ENCODE results near the gene GGT5.
A peak's percentile ranks its signal among the peaks of the same experiment; 100 is the strongest.
"Not testable (repeated sequence)": the region's sequence is repeated elsewhere in the genome, so short reads cannot be mapped to it uniquely, and the experiment has no call there.

Gene GGT5

GRCh38 chr22:24282401-24282800 is 37.5 kb upstream of the GGT5 start:
- Histone ChIP-seq H3K4me3 (ENCODE audit: low read depth in 1 of 2, low read length in 2 of 2) (no peak overlapping the region), H3K9me3 (ENCODE audit: control insufficient read depth in 1 of 2, low read length in 2 of 2) (no peaks in the 10 kb centered on the region), H3K36me3 (ENCODE audit: control insufficient read depth in 1 of 2, insufficient read depth in 2 of 2, low read length in 2 of 2) (no peaks in the 10 kb centered on the region), H3K27ac (ENCODE audit: low read depth, low read length) (no peak overlapping the region), H3K27me3 (ENCODE audit: control insufficient read depth in 1 of 2, insufficient read depth in 2 of 2, low read length in 2 of 2) (no peaks in the 10 kb centered on the region), H3K9ac (ENCODE audit: low read depth in 1 of 2, low read length in 2 of 2) (no peak overlapping the region), H3K4me1 (ENCODE audit: control insufficient read depth in 1 of 2, insufficient read depth in 2 of 2, low read length in 2 of 2) (peaks cover 18 to 19% of the 10 kb centered on the region in 2 donors)

- not testable (repeated sequence) for H3K36me3 ChIP-seq (ENCODE audit: control insufficient read depth in 1 of 2, insufficient read depth in 2 of 2, low read length in 2 of 2); H3K9ac ChIP-seq (ENCODE audit: low read depth in 1 of 2, low read length in 2 of 2); H3K27ac ChIP-seq (ENCODE audit: low read depth, low read length); H3K9me3 ChIP-seq (ENCODE audit: control insufficient read depth in 1 of 2, low read length in 2 of 2); H3K4me3 ChIP-seq (ENCODE audit: low read depth in 1 of 2, low read length in 2 of 2); H3K27me3 ChIP-seq (ENCODE audit: control insufficient read depth in 1 of 2, insufficient read depth in 2 of 2, low read length in 2 of 2); H3K4me1 ChIP-seq (ENCODE audit: control insufficient read depth in 1 of 2, insufficient read depth in 2 of 2, low read length in 2 of 2)
These were observed 35.5 kb upstream of the GGT5 start for GRCh38 chr22:24280363-24280762.

GRCh38 chr22:24274696-24275405 is 30.0 kb upstream of the GGT5 start:
- not testable (repeated sequence) for H3K27me3 ChIP-seq (ENCODE audit: control insufficient read depth in 1 of 2, insufficient read depth in 2 of 2, low read length in 2 of 2); H3K4me3 ChIP-seq (ENCODE audit: low read depth in 1 of 2, low read length in 2 of 2); H3K9me3 ChIP-seq (ENCODE audit: control insufficient read depth in 1 of 2, low read length in 2 of 2); H3K27ac ChIP-seq (ENCODE audit: low read depth, low read length); H3K9ac ChIP-seq (ENCODE audit: low read depth in 1 of 2, low read length in 2 of 2); H3K36me3 ChIP-seq (ENCODE audit: control insufficient read depth in 1 of 2, insufficient read depth in 2 of 2, low read length in 2 of 2)
- H3K4me1 ChIP-seq (ENCODE audit: control insufficient read depth in 1 of 2, insufficient read depth in 2 of 2, low read length in 2 of 2) = peaks cover 5 to 15% of the 10 kb centered on the region in 2 donors

GRCh38 chr22:24273906-24274305 is 29.0 kb upstream of the GGT5 start:
- not testable (repeated sequence) for H3K36me3 ChIP-seq (ENCODE audit: control insufficient read depth in 1 of 2, insufficient read depth in 2 of 2, low read length in 2 of 2); H3K27ac ChIP-seq (ENCODE audit: low read depth, low read length); H3K4me3 ChIP-seq (ENCODE audit: low read depth in 1 of 2, low read length in 2 of 2); H3K27me3 ChIP-seq (ENCODE audit: control insufficient read depth in 1 of 2, insufficient read depth in 2 of 2, low read length in 2 of 2); H3K9me3 ChIP-seq (ENCODE audit: control insufficient read depth in 1 of 2, low read length in 2 of 2); H3K9ac ChIP-seq (ENCODE audit: low read depth in 1 of 2, low read length in 2 of 2)
- H3K4me1 ChIP-seq (ENCODE audit: control insufficient read depth in 1 of 2, insufficient read depth in 2 of 2, low read length in 2 of 2) = peaks cover 5 to 15% of the 10 kb centered on the region in 2 donors

- not testable (repeated sequence) for H3K9ac ChIP-seq (ENCODE audit: low read depth in 1 of 2, low read length in 2 of 2); H3K36me3 ChIP-seq (ENCODE audit: control insufficient read depth in 1 of 2, insufficient read depth in 2 of 2, low read length in 2 of 2); H3K27me3 ChIP-seq (ENCODE audit: control insufficient read depth in 1 of 2, insufficient read depth in 2 of 2, low read length in 2 of 2); H3K27ac ChIP-seq (ENCODE audit: low read depth, low read length); H3K9me3 ChIP-seq (ENCODE audit: control insufficient read depth in 1 of 2, low read length in 2 of 2); H3K4me3 ChIP-seq (ENCODE audit: low read depth in 1 of 2, low read length in 2 of 2)
- peaks cover 5 to 15% of the 10 kb centered on the region in 2 donors for H3K4me1 ChIP-seq (ENCODE audit: control insufficient read depth in 1 of 2, insufficient read depth in 2 of 2, low read length in 2 of 2)
These were observed 28.1 kb upstream of the GGT5 start for GRCh38 chr22:24273031-24273430.

- Histone ChIP-seq H3K27me3 (ENCODE audit: control insufficient read depth in 1 of 2, insufficient read depth in 2 of 2, low read length in 2 of 2) (no peaks in the 10 kb centered on the region), H3K36me3 (ENCODE audit: control insufficient read depth in 1 of 2, insufficient read depth in 2 of 2, low read length in 2 of 2) (no peaks in the 10 kb centered on the region), H3K27ac (ENCODE audit: low read depth, low read length) (peak overlapping the region; percentile 92), H3K4me3 (ENCODE audit: low read depth in 1 of 2, low read length in 2 of 2) (peak overlapping the region; percentile 87 to 90), H3K9me3 (ENCODE audit: control insufficient read depth in 1 of 2, low read length in 2 of 2) (no peaks in the 10 kb centered on the region), H3K9ac (ENCODE audit: low read depth in 1 of 2, low read length in 2 of 2) (peak overlapping the region; percentile 90 to 100), H3K4me1 (ENCODE audit: control insufficient read depth in 1 of 2, insufficient read depth in 2 of 2, low read length in 2 of 2) (peaks cover 5 to 15% of the 10 kb centered on the region in 2 donors)
These were observed 26.5 kb upstream of the GGT5 start for GRCh38 chr22:24271386-24271854.

GRCh38 chr22:24270556-24271385 is 25.9 kb upstream of the GGT5 start, which contains the start of gene SPECC1L:
Gene SPECC1L (plus strand): TSS chr22:24270831. CDS start chr22:24302232, 31,401 bp downstream.
- peak within 1 kb of the TSS; percentile 92 for H3K27ac ChIP-seq (ENCODE audit: low read depth, low read length)
- peak within 1 kb of the TSS; percentile 87 to 90 for H3K4me3 ChIP-seq (ENCODE audit: low read depth in 1 of 2, low read length in 2 of 2)
- no peaks in the 10 kb centered on the region for H3K27me3 ChIP-seq (ENCODE audit: control insufficient read depth in 1 of 2, insufficient read depth in 2 of 2, low read length in 2 of 2)
- no peaks in the 10 kb centered on the region for H3K36me3 ChIP-seq (ENCODE audit: control insufficient read depth in 1 of 2, insufficient read depth in 2 of 2, low read length in 2 of 2)
- H3K4me1 ChIP-seq (ENCODE audit: control insufficient read depth in 1 of 2, insufficient read depth in 2 of 2, low read length in 2 of 2) = peaks cover 5 to 15% of the 10 kb centered on the region in 2 donors
- peak within 1 kb of the TSS; percentile 90 to 100 for H3K9ac ChIP-seq (ENCODE audit: low read depth in 1 of 2, low read length in 2 of 2)
- H3K9me3 ChIP-seq (ENCODE audit: control insufficient read depth in 1 of 2, low read length in 2 of 2) = no peaks in the 10 kb centered on the region

GRCh38 chr22:24266495-24266894 is 21.6 kb upstream of the GGT5 start:
- not testable (repeated sequence) for H3K4me1 ChIP-seq (ENCODE audit: control insufficient read depth in 1 of 2, insufficient read depth in 2 of 2, low read length in 2 of 2); H3K27me3 ChIP-seq (ENCODE audit: control insufficient read depth in 1 of 2, insufficient read depth in 2 of 2, low read length in 2 of 2); H3K27ac ChIP-seq (ENCODE audit: low read depth, low read length); H3K9ac ChIP-seq (ENCODE audit: low read depth in 1 of 2, low read length in 2 of 2); H3K36me3 ChIP-seq (ENCODE audit: control insufficient read depth in 1 of 2, insufficient read depth in 2 of 2, low read length in 2 of 2); H3K4me3 ChIP-seq (ENCODE audit: low read depth in 1 of 2, low read length in 2 of 2); H3K9me3 ChIP-seq (ENCODE audit: control insufficient read depth in 1 of 2, low read length in 2 of 2)

- Histone ChIP-seq H3K27me3 (ENCODE audit: control insufficient read depth in 1 of 2, insufficient read depth in 2 of 2, low read length in 2 of 2) (no peaks in the 10 kb centered on the region), H3K9me3 (ENCODE audit: control insufficient read depth in 1 of 2, low read length in 2 of 2) (no peaks in the 10 kb centered on the region), H3K9ac (ENCODE audit: low read depth in 1 of 2, low read length in 2 of 2) (no peak overlapping the region), H3K27ac (ENCODE audit: low read depth, low read length) (no peak overlapping the region), H3K4me1 (ENCODE audit: control insufficient read depth in 1 of 2, insufficient read depth in 2 of 2, low read length in 2 of 2) (no peaks in the 10 kb centered on the region), H3K36me3 (ENCODE audit: control insufficient read depth in 1 of 2, insufficient read depth in 2 of 2, low read length in 2 of 2) (no peaks in the 10 kb centered on the region), H3K4me3 (ENCODE audit: low read depth in 1 of 2, low read length in 2 of 2) (no peak overlapping the region)
These were observed 20.9 kb upstream of the GGT5 start for GRCh38 chr22:24265734-24266133.

- not testable (repeated sequence) for H3K9ac ChIP-seq (ENCODE audit: low read depth in 1 of 2, low read length in 2 of 2); H3K27me3 ChIP-seq (ENCODE audit: control insufficient read depth in 1 of 2, insufficient read depth in 2 of 2, low read length in 2 of 2); H3K4me1 ChIP-seq (ENCODE audit: control insufficient read depth in 1 of 2, insufficient read depth in 2 of 2, low read length in 2 of 2); H3K9me3 ChIP-seq (ENCODE audit: control insufficient read depth in 1 of 2, low read length in 2 of 2); H3K4me3 ChIP-seq (ENCODE audit: low read depth in 1 of 2, low read length in 2 of 2); H3K27ac ChIP-seq (ENCODE audit: low read depth, low read length); H3K36me3 ChIP-seq (ENCODE audit: control insufficient read depth in 1 of 2, insufficient read depth in 2 of 2, low read length in 2 of 2)
These were observed 19.5 kb upstream of the GGT5 start for GRCh38 chr22:24264329-24264896.

All from duodenal mucosa (tissue), 2 donors.